Breast epithelium (tissue), 3 donors: ENCODE results near the gene ZNF536.
"Not testable (repeated sequence)": the region's sequence is repeated elsewhere in the genome, so short reads cannot be mapped to it uniquely, and the experiment has no call there.

Experiments used
- POLR2A ChIP-seq: fragments of 450-650 bp; IDR thresholded peaks from one replicate; pipeline ENCODE4 v1.6.1; 2016; ENCODE audit warnings: antibody characterized with exemption, mild to moderate bottlenecking, moderate library complexity
- TF ChIP-seq, protein P1 (sequence below), 3 donors: fragments of 450-650 bp; IDR thresholded peaks; one replicate each; pipeline ENCODE4 v1.5.1; 2016 to 2017; ENCODE audit warnings: antibody characterized with exemption in 3 of 3, mild to moderate bottlenecking in 3 of 3, moderate library complexity in 3 of 3

DNA sequence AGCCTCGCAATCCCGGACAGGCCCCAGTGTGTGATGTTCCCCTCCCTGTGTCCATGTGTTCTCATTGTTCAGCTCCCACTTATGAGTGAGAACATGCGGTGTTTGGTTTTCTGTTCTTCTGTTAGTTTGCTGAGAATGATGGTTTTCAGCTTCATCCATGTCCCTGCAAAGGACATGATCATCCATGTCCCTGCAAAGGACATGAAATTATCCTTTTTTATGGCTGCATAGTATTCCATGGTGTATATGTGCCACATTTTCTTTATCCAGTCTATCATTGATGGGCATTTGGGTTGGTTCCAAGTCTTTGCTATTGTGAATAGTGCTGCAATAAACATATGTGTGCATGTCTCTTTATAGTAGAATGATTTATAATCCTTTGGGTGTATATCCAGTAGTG lies 26.4 kb downstream of the ZNF536 start:
- TF ChIP-seq POLR2A, result not testable (repeated sequence)
- TF ChIP-seq, protein P1, sequence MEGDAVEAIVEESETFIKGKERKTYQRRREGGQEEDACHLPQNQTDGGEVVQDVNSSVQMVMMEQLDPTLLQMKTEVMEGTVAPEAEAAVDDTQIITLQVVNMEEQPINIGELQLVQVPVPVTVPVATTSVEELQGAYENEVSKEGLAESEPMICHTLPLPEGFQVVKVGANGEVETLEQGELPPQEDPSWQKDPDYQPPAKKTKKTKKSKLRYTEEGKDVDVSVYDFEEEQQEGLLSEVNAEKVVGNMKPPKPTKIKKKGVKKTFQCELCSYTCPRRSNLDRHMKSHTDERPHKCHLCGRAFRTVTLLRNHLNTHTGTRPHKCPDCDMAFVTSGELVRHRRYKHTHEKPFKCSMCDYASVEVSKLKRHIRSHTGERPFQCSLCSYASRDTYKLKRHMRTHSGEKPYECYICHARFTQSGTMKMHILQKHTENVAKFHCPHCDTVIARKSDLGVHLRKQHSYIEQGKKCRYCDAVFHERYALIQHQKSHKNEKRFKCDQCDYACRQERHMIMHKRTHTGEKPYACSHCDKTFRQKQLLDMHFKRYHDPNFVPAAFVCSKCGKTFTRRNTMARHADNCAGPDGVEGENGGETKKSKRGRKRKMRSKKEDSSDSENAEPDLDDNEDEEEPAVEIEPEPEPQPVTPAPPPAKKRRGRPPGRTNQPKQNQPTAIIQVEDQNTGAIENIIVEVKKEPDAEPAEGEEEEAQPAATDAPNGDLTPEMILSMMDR (IDR thresholded peaks at IDR 0.05), result not testable (repeated sequence)
